SH-SY5Y (cell line): ENCODE measurements around the gene PRKCH.
A peak's percentile ranks its signal among the peaks of the same experiment; 100 is the strongest.

Experiments
- GATA2 ChIP-seq: IDR thresholded peaks from 2 replicates; pipeline ENCODE4 v1.6.1; 2011; ENCODE audit warnings: mild to moderate bottlenecking, low read depth, low read length
- GATA3 ChIP-seq: IDR thresholded peaks from 2 replicates; pipeline ENCODE4 v1.6.1; 2011; ENCODE audit warnings: low read depth, mild to moderate bottlenecking, low read length, moderate library complexity

The PRKCH gene

DNA sequence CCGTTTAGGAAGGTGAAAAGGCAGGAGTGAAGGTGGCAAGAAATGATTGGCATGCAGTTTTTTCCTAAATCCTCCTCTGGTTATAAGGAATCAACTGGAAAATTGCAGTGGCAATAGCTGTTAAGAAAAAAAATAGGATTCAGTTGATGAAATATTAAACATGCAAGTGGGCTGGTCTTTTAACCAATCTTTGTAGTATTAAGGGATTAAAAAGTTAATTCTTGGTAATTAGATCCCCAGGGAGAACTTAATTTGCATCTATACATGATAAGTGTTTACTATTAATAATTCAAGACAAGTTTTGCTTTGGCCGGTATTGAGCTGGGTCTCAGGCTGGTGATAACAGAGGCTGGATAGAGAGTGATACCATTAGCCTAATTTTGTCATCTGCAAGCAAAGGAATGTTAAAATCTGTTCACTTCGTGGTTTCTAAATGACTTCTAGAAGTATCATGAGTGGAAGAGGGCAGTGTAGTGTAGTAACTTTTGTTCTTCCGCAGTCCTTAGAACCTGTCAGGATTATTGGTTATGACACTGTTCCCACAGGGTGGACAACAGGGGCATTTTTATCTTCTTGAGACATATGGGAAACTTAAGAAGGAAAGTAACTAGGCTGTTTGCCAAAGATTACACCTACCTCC, 118.5 kb downstream of the PRKCH start:
- TF ChIP-seq GATA3, result no peak
- no peak for TF ChIP-seq GATA2

DNA sequence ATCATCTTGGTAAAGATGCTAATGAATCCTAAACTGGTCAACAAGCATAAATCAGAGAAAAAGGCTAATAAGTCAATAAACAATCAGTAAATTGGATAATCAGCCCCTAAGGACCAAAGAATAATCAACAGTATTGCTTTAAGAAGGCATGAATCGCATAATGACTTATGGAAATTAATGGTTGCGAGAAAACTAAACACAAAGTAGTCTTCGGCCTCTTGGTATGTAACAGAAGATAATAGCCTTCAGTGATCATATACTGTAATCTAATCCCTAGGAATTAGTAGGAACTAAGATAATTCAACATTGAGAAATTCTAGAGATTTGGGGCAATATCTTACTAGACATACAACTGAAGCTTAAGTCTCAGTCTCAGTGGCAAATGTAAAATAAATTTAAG, 122.1 kb downstream of the PRKCH start:
- TF ChIP-seq GATA2 (no peak), GATA3 (no peak)

DNA sequence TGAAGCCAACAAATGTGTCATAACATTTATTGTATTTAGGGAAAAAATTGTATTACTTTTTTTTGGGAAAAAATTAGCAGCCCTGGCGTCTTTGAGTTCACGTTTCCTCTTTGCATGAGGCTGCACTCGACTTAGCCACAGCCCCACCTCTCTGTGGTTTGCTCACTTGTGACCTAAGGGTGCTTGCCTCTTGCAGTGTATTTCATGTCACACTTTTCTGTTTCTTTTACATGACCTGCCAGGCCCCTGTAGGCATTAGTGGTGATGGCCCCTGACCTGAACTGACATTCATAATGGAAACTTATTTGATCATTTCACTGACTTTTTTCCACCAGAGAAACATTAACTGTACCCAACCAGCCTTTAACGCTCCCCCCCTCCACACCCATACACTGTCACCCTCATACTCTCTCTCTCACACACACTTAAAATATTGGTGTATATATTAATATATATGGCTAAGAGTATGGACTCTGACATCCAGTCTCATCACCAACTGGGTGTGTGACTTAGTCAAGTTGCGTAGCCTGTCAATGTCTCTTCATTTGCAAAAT, 122.9 kb downstream of the PRKCH start:
- TF ChIP-seq GATA2 (no peak), GATA3 (no peak)

DNA sequence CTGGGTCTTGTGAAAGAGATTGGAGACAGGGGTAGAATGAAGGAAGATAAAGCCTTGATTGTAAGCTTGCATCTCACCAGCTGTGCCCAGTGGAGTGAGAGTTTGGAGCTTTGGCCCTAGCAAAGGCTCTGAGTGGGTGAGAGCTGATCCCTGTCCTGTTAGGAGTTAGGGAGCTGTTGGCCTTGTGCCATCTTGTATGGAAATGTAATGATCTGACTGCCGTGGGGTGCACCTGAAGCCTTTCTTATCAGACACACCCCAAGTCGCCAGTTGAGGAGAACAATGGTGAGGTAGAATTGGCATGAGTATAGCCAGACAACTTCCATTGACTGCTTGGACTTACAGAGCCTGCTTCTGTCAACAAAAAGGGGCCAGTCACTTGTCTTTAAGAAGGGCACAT, 130.1 kb downstream of the PRKCH start:
- TF ChIP-seq GATA3 (no peak), GATA2 (no peak)

DNA sequence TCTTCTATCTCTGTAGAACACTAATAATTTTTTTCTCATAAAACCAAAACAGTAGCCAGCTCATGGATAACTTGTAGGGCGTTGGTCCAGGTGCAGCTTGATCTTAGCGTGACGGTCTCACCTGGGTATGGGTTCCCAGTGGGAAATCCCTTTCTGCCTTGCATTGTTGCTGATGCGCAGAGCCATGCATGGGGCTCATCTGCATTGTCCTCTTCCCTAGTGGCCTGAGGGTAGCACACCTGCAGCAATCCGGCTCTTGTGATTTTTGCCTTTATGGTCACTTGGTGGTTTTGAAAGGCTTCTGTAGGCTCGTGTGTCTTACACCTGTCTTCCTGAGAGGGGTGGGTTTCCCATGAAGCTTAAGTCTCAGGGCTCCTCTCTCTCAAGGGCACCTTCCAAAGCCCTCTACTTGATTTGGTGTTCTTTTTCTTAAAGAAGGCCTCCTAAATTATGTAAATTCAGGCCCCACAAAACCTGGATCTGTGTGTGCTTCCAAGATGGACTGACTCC, 130.6 kb downstream of the PRKCH start:
- TF ChIP-seq GATA3 (no peak), GATA2 (no peak)

DNA sequence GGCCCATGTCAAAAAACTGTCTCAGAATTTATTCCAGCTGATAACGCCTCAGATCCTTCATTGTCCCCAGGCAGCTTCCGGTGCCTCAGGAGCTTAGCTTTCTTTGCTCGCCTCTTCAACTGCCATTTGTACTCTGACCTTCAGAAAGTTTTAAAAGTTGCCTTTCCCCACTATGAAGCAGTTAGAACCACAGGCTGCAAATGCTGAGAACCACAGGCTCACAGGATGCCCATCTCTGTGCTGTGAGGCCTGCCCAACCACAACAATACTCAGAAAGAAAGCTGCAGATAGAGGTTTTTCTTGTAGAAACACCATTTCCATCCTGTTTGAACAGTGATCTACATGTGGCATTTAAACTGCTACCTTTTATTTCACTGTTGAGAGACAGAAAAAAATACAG, 131.1 kb downstream of the PRKCH start:
- TF ChIP-seq GATA3, result no peak
- no peak for TF ChIP-seq GATA2

DNA sequence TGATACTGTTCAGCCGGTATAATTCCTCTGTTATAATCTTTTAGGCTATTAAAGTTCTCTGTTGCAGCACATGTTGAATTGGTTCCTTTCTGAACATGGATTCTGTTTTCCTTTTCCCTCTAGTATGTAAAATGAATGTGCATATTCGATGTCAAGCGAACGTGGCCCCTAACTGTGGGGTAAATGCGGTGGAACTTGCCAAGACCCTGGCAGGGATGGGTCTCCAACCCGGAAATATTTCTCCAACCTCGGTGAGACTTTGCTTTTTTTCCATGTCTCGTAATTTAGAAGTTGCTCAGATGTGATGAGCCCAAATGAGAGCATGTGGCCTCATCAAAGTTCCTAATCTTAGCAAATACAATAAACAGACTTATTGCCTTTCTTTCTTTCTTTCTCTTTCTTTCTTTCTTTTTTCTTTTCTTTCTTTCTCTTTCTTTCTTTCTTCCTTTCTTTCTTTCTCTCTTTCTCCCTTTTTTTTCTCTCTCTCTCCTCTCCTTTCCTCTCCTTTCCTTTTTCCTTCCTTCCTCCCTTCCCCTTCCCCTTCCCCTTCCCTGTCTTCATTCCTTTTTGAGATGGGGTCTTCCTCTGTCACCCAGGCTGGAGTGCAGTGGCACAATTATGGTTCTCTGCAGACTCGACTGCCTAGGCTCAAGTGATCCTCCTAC, 131.9 kb downstream of the PRKCH start:
- TF ChIP-seq GATA2 (no peak), GATA3 (no peak)

DNA sequence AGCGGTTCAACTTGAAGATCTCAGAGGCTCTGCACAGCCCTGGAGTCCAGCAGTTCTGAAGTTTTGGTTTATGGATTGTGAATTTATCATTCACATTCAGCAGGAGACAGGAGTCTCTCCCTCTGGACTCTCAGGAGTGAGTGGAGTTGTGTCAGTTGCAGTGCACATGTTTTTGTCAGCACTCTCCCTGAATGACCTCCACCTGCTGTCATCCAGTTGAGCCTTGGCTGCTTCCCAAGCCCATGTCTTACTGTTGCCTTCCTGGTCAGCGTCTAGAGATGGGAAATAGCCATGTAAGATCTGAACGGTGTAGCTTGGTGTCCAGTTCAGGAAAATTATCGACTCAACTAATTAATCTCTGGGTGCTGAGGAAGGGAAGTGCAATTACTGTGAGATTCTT, 133.2 kb downstream of the PRKCH start:
- TF ChIP-seq GATA3 (no peak), GATA2 (no peak)

DNA sequence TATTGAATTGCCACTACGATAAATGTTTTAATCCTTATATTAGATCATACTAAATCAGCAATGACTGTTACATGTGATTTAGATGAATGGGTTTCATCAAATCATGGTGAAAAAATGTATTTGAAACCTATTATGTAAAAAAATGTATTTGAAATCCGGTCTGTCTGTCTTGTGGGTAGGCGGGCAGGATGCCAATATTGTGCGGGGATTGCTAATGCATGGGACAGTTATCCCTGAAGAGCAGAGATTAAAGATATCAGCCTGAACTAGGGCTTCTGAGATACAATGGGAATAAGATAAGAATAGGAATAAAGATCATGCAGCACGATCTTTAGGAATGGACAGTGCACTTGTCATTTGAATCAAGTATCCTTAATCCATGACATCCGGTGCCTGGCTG, 134.0 kb downstream of the PRKCH start:
- TF ChIP-seq GATA3 (no peak), GATA2 (peak; percentile 41; the same call in 1 of the 2 replicates)

DNA sequence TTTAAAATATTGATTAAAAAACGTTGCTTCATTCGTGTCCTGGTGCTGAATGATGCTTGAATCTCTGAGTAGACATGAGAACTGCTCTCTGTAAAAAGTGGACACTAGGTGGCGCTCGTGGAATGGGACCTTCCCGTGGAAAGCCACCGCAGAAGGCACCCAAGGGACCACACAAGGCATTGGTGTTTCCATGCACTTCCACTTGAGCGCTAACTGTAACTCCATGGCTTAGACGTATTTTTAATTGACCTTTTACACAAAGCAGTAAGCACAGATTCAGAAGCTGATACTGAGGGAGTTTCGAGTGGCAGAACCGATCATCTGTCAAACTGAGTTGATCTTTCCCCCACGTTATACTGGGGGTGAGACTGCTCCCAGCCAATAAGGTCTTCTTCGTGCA, 135.3 kb downstream of the PRKCH start:
- TF ChIP-seq GATA2 (no peak), GATA3 (no peak)

DNA sequence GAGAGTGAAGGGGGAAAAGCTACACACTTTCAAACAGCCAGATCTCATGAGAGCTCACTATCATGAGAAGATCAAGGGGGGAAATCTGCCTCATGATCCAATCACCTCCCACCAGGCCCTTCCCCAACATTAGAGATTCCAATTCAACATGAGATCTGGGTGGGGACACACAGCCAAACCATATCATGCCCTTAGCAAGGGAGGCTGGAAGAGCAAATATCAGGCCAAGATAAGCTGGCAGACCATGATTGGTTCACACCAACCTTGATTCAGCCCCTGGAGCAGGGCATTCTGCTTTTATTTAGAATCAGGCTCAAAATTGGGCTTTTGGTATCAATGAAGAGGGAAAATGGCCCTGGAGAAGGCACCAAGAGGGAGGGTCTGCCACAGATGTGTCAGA, 137.4 kb downstream of the PRKCH start:
- TF ChIP-seq GATA2, result no peak

DNA sequence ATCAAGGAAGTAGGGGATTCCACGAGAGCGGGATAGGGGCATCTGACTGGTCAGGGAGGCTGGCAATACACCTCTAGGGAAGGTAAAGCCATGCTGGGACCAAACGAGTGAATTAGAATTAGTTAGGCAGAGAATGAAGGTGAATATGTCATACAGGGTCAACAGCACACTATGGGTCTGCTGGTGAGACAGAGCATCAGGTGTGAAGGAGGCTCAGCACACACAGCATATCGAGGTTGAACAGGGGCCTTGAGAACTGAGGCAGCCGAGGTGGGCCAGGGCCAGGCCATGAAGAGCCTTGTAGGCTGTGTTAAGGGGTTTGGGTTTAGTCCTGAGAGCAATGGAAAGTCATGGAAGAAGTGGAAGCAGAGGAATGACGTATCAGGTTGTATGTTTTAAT, 137.8 kb downstream of the PRKCH start:
- TF ChIP-seq GATA2, result no peak
- no peak for TF ChIP-seq GATA3

DNA sequence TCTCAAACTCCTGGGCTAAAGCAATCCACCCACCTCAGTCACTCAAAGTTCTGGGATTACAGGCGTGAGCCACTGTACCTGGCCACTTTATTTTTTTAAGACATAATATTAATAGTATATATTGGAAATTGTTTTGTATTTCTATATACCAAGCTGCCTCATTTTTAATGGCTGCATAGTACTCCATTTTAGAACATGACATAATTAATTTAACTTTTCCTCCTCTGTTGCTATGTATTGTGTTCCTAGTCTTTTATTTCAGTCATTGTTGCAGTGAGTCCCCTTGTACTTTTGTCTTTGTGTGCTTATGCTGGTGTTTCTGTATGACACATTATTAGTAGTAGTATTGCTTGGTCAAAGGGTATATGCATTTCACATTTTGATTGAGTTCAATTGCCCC, 138.7 kb downstream of the PRKCH start:
- TF ChIP-seq GATA3 (no peak), GATA2 (no peak)

DNA sequence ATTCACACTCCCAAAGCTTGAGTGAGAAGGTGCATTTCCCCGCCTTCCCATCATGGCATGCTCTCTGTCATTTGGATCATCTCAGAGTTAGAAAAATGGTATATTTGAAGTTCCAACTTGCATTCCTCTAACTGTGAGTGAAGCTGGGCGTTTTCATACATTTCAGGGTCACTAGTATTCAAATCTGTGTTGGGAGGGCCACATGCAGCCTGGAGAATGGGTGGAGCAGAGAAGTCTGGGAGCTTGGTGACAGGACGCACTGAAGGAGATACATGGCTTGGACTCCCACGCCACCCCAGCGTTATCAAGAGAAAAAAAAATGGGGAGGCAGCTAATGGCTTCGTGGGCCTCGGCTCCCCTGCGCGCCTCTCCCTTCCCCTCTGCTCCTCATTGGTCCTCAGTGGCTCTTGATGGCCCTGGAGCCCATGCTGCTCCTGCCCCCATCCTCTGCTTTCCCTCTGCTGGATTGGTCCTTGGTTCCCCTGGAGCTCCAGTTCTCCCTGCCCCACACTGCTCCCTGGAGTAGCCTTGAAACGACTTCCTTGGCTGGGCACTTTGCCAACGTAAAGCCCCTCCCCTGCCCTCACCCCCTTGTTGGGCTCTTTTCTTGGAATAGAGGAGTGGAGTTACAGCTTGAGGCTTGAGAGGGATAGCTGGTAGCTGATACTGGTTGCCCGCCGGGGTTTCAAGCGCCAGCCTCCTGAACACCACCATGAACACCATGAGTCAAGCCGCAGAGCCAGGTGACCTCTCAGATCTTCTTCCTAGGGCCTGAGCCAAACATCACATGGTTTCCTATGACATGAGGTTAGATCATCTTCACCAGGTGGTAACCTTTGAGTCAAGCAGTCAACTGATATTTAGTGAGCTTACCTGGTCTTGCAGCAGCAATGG, 139.6 kb downstream of the PRKCH start:
- TF ChIP-seq GATA2 (no peak), GATA3 (no peak)
